Hypothalamus (tissue), 51 donors: ENCODE measurements around the gene CPNE9.
"Not testable (repeated sequence)": the region's sequence is repeated elsewhere in the genome, so short reads cannot be mapped to it uniquely, and the experiment has no call there.

ENCODE experiments used
- DNase-seq, 51 donors: peaks; one replicate each; lab custom pipeline; 2025; lab: John Stamatoyannopoulos, UW

Gene CPNE9

GRCh38 chr3:9770276-9770812 lies 66.7 kb downstream of the CPNE9 start:
- DNase-seq = peak in 42 of 51 donors; percentile 13 to 78 (median 62)

GRCh38 chr3:9771007-9771406 lies 67.4 kb downstream of the CPNE9 start:
- not testable (repeated sequence) for DNase-seq

GRCh38 chr3:9776896-9777693 lies 73.5 kb downstream of the CPNE9 start:
- DNase-seq = peak in 3 of 51 donors; percentile 20 to 57 (median 43)

- DNase-seq = peak in 1 of 51 donors; percentile 51
Measured at GRCh38 chr3:9777694-9778021, 74.0 kb downstream of the CPNE9 start.

- DNase-seq = peak in 4 of 51 donors; percentile 16 to 56 (median 31)
Measured at GRCh38 chr3:9778143-9779074, 74.8 kb downstream of the CPNE9 start.

- no peak for DNase-seq
Measured at GRCh38 chr3:9779075-9779593, 75.5 kb downstream of the CPNE9 start.
